ENCODE data around the gene FOSL1.

FOSL1 gene

GRCh38 chr11:65900125-65900898, at the start of gene FOSL1:
Gene FOSL1, minus strand, starts transcription at chr11:65900388. Its CDS starts 49 bp downstream, at chr11:65900339.
- DNase-seq: peak; percentile 42 to 78

GRCh38 chr11:65947603-65948125, 47.5 kb upstream of the FOSL1 start:
- DNase-seq: no peak

DNA sequence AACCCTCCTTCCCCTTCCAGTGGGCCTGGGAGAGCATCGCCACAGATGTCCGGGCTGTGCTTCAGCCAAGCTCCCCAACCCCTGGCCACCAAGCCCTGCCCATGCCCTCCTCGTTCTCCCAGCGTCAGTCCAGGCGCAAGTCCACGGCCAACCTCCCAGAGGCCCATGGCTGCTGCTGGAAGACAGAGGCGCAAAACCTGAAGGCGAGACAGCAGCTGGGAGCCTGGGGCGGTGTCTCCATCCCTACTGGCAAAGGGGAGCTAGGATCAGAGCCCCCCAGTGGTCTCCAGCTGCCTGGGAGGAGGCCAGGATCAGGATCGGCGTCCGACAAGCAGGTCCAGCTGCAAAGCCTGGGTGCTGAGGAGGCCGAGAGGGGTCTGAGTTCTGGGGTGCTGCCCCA, 46.9 kb upstream of the FOSL1 start:
- no peak for DNase-seq

DNA sequence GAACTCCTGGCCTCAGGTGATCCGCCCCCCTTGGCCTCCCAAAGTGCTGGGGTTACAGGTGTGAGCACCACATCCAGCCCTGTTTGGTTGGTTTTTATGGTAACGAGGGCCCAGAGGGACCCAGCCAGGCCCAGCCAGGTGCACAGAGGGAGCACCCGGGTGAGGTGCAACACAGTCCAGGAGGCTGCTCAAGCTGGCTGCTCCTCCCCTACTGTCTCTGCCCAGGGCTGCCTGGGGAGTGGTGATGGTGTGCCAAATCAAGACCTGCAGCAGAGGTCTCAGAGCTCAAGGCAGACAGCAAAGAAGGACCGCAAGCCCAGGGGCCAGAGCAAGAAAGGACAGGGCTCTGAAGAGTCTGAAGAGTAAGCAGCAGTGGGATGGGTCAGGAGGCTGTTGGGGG, 46.5 kb upstream of the FOSL1 start:
- no peak for DNase-seq

- no peak for DNase-seq
Measured at GRCh38 chr11:65945941-65946558, 45.9 kb upstream of the FOSL1 start.

DNA sequence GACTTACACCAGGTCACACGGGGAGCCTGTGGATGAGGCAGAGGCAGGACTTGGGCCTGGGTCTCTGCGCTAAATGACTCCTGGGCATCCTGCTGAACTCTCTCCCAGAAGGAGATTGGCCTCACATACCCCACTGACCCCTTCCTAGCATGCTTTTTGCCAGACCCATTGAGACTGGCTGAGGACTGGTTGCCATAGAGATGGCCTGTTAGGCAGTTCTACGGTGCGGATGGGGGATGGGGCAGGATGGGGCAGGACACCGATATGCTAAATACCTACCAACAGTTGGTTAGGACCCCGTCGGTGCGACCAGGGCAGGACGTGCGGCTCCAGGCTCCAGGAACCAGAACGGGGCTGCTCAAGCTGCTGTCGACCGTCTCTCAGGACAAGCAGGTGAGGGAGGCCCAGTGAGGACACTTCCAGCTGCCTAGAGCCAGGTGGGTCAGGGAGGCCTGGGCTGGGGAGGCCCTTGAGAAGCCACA, 45.3 kb upstream of the FOSL1 start, which contains the start of gene TSGA10IP:
TSGA10IP (plus strand) TSS at position 51 of the 482 bp plus-strand sequence; CDS start at position 247, 196 bp downstream.
- no peak for DNase-seq

DNA sequence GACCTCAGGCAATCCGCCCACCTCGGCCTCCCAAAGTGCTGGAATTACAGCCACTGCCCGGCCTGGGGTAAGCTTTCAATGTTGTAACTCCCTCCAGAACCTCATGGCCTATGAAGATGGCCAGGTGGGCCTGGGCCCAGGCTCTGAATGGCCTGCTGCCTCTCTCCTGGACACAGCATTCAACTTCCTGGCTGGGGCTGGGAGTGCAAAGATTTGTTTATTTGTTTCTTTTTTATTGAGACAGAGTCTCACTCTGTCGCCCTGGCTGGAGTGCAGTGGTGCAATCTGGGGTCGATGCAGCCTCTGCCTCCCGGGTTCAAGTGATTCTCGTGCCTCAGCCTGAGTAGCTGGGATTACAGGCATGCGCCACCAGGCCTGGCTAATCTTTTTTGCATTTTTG, 44.6 kb upstream of the FOSL1 start:
- no peak for DNase-seq

- no peak for DNase-seq
Measured at GRCh38 chr11:65944191-65944590, 44.0 kb upstream of the FOSL1 start.

DNA sequence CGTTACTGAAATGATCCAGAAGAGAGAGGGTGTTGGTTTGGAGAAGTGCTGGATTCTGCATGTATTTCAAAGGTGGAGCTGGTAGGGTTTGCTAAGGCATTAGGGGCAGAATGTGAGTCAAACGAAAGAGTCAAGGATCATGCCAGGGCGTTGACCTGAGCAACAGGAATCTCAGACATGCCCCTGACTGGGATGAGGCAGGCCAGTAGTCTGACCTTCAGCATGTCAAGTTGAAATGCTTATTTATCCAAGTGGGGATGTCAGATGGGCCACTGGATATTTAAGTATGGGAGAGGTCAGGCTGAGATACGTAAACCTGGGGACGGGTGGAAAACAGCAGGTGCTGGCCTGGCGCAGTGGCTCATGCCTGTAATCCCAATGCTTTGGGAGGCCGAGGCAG, 42.3 kb upstream of the FOSL1 start:
- no peak for DNase-seq

GRCh38 chr11:65941720-65942310, 41.6 kb upstream of the FOSL1 start:
- no peak for DNase-seq

DNA sequence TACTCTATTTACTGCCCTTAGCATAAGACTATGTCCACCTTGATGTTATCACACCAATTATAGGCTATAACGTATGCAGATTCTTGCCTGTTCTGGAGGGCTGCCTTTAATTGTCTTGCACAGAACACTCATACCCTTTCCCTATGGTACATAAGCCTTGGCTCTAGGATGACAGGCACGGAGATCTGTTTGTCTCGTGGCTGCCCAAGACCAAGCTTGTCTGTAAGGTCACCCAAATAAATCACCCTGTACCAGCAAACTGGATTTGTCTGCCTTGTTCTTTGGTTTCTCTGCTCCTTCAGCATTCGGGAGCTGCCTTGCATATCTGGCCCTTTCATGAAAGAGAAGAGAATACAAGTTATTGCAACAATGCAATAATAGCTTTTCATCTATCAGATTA, 37.6 kb upstream of the FOSL1 start:
- no peak for DNase-seq

DNA sequence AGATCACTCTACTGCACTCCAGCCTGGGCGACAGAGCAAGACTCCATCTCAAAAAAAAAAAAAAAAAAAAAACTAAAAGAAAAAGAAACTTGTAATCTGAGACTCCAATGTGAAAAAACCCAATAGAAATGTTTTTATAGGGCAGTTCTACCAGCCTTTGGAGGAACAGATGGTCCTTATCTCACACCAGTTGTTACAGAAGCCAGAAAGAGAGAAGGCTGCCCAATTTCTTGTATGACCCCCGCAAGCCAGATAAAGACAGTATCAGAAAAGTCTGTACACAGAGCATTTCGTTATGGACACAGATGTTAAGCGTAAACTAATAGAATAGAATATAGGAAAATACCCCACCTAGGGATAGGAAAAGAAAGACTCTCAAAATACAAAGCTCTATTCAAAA, 33.8 kb upstream of the FOSL1 start:
- no peak for DNase-seq

DNA sequence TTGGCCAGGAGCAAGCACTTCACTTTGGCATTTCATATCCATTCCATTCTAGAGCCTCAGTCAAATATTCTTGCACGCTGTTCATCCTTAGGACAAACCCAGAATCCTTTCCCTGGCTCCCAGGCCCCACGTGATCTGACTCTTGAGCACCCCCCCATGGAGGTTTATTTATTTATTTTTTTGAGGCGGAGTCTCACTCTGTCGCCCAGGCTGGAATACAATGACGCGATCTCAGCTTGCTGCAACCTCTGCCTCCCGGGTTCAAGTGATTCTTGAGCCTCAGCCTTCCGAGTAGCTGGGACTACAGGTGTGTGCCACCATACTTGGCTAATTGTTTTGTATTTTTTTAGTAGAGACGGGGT, 32.4 kb upstream of the FOSL1 start:
- no peak for DNase-seq

- no peak for DNase-seq
Measured at GRCh38 chr11:65931773-65932557, 31.8 kb upstream of the FOSL1 start.

GRCh38 chr11:65928667-65929066, 28.5 kb upstream of the FOSL1 start:
- no peak for DNase-seq

DNA sequence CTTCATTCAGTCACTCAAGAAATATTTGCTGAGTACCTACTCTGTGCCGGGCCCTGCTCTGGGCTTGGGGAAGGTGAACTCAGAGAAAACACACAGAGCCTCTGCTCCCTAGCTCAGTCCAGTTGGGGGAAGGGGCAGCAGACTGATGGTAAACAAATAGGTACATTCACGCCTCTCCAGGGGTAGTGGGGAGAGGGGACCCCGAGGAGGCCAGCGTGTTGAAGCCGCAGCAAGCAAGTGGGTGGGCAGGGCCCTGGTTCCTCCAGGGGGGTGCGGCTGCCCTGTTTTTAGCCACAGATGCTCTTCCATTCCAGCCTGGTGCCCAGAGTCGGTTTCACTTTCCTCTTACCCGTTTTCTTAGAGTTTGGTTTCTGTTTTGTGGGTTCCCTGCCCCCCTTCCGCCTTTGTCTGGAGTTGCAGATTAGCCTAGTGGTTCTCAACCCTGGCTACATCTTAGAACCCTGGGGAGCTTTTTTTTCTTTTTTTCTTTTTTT, 27.8 kb upstream of the FOSL1 start:
- peak; percentile 24 to 98 for DNase-seq

DNA sequence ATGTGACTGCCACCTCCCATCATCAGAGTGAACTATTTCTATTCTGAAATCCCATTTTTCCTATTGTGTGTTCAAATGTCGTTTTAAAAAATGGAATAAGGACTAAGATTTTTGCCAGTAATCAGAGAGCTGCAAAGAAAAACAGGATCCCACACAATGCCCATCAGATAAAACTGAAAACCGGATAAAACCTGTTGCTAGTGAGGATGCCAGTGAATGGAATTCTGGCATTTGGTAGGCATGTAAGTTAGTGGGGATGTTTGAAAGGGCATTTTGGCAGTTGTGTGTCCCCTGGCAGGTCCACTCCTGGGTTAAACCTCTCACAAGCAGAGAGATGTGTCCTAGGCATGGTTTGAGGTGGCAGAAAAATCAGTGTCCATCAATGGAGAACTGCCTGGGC, 25.2 kb upstream of the FOSL1 start:
- DNase-seq: no peak

DNA sequence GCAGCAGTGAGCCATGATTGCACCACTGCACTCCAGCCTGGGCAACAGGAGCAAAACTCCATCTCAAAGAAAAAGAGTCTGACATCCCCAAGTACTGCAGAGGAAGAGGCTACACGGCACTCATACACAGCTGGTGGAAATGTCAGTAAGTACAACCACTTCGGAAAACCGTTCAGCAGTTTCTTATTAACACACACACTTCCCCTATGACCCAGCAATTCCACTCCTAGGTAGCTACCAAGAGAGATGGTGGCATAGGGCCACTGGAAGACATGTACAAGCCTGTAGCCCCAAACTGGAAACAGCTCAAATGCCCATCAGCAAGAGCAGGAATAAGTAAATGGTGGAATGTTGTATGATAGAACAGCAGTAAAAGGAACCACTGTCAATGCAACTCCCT, 22.4 kb upstream of the FOSL1 start:
- DNase-seq: no peak

- no peak for DNase-seq
Measured at GRCh38 chr11:65921876-65922275, 21.7 kb upstream of the FOSL1 start.

DNA sequence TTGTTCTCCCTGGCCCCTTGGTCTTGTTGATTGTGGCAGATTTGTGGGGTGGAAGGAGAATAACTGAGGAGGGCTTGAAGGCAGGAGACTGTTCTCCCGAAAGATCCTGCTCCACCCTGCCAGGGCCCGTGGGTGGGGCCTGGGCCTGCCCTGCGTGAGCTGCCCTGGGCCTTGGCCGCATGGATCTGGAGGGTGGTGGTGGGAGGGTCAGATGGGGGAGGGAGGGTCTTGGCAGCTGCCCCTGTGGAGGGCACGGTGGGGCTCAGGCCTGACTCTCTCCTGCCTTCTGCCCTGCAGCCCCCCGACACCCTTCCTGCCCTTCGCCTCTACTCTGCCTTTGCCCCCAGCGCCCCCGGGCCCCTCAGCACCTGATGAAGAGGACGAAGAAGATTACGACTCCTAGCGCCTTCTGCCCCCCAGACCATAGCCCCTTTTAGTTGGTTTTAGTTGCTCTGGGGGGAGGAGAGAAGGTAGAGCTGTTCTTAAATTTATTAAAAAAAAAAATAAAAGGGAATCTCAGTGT, 20.9 kb upstream of the FOSL1 start:
- no peak for DNase-seq

GRCh38 chr11:65920372-65920802, 20.2 kb upstream of the FOSL1 start:
- DNase-seq: no peak

DNA sequence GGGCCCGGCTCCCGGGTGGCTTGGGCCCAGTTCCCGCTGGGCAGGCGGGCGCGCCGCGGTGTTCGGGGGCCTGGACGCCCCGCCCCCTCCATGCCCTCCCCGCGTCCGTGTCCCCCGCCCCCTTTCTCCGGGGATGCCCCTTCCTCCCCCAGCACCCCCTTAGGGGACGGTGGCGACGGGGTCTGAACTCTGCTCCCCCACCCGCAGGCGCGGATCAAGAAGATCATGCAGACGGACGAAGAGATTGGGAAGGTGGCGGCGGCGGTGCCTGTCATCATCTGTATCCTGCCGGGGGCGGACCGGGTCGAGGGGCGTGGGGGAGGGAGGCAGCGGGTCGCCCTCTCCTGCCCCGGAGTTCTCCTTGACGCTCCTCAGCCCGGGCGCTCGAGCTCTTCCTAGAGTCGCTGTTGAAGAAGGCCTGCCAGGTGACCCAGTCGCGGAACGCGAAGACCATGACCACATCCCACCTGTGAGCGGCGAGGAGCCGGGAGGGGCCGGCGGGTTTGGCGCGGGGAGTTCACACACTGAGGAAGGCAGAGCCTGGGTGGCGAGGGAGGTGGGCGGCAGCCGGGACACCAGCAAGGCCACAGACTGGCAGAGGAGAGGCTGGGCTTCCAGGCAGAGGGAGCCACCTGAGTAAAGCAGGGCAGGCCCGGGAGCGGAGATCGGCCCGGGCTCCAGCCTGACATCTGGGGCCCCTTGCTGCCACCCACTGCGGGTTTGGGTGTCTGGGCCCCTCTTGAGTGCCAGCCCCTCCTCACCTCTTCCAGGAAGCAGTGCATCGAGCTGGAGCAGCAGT, 19.6 kb upstream of the FOSL1 start:
- DNase-seq: peak in 1 of 2 donors; percentile 25
